AG04450 (cell line): ENCODE data around the gene PRKG1. TPM values are rescaled to one million over a fixed set of nuclear protein-coding genes. Genes with fewer than 3 reads are reported as not detected.

Experiments used
- CTCF ChIA-PET: fragments of 300-600, 350-600 bp; formaldehyde crosslinking; extraction: SDS; loops from one replicate; lab custom pipeline; 2022; ENCODE audit warnings: antibody characterized with exemption, inconsistent platforms; lab: Charles Lee
- POLR2A ChIA-PET: fragments of 350-600 bp; formaldehyde crosslinking; extraction: SDS; loops from one replicate; lab custom pipeline; 2021; ENCODE audit warnings: antibody characterized with exemption, inconsistent platforms; lab: Yijun Ruan, JAX
- DNase-seq: peaks from one replicate; pipeline ENCODE4 v3.0.0-alpha.2; 2011; ENCODE audit warnings: low read depth, low spot score
- H3K27ac ChIP-seq: one replicate; pipeline ENCODE4 v1.5.1; 2012; ENCODE audit warnings: low read depth, low read length, control low read depth
- H3K27me3 ChIP-seq: one replicate; pipeline ENCODE4 v1.6.0; 2012; ENCODE audit warnings: low read length; ENCODE audit not compliant: control insufficient read depth, insufficient read depth
- H3K4me3 ChIP-seq: 2 replicates; pipeline ENCODE4 v1.5.1; 2011; ENCODE audit warnings: mild to moderate bottlenecking, low read depth, low read length, control low read depth
- H3K9me3 ChIP-seq: 2 replicates; pipeline ENCODE4 v1.5.1; 2012; ENCODE audit warnings: low read length; ENCODE audit not compliant: control insufficient read depth, insufficient read depth
- polyA plus RNA-seq: library from polyadenylated mRNA; depleted of rRNA; stranded (reverse); fragments of >200 nt; gene quantifications from 2 replicates; pipeline ENCODE4 v1.2.3, GENCODE V29; 2011
- TF ChIP-seq, protein P1 (sequence below): IDR thresholded peaks from 2 replicates; pipeline ENCODE4 v1.5.1; 2011; ENCODE audit warnings: low read depth, low read length, control low read depth, inconsistent platforms

Gene PRKG1
- polyA plus RNA-seq, 1 experiment, result 19.0 TPM

DNA sequence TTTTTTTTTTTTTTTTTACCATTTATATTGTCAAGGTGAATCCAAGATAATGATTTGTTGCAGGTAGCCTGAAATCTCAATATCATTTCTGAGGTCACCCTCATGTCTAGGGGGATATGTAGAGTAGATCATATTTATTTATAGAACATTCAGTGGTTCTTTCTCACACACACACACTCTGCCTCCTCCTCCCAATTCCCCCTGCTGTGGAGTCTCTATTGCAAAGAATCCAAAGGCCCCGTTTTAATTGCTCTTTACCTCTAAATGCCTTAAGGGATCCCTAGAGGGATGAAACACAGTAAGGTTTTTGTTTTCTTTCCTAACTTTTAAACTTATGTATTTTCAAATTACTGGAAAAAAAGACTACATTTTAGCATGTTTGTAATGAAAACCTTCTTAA is 170.0 kb downstream of the PRKG1 start:
- H3K9me3 ChIP-seq, result no peaks in the 10 kb centered on the region
- DNase-seq, result no peak
- H3K4me3 ChIP-seq, result no peak overlapping the region
- H3K27ac ChIP-seq, result no peak overlapping the region
- TF ChIP-seq, protein P1, sequence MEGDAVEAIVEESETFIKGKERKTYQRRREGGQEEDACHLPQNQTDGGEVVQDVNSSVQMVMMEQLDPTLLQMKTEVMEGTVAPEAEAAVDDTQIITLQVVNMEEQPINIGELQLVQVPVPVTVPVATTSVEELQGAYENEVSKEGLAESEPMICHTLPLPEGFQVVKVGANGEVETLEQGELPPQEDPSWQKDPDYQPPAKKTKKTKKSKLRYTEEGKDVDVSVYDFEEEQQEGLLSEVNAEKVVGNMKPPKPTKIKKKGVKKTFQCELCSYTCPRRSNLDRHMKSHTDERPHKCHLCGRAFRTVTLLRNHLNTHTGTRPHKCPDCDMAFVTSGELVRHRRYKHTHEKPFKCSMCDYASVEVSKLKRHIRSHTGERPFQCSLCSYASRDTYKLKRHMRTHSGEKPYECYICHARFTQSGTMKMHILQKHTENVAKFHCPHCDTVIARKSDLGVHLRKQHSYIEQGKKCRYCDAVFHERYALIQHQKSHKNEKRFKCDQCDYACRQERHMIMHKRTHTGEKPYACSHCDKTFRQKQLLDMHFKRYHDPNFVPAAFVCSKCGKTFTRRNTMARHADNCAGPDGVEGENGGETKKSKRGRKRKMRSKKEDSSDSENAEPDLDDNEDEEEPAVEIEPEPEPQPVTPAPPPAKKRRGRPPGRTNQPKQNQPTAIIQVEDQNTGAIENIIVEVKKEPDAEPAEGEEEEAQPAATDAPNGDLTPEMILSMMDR, result no peak
- ChIA-PET CTCF (no interaction called here), POLR2A (no interaction called here)
- H3K27me3 ChIP-seq, result no peaks in the 10 kb centered on the region

DNA sequence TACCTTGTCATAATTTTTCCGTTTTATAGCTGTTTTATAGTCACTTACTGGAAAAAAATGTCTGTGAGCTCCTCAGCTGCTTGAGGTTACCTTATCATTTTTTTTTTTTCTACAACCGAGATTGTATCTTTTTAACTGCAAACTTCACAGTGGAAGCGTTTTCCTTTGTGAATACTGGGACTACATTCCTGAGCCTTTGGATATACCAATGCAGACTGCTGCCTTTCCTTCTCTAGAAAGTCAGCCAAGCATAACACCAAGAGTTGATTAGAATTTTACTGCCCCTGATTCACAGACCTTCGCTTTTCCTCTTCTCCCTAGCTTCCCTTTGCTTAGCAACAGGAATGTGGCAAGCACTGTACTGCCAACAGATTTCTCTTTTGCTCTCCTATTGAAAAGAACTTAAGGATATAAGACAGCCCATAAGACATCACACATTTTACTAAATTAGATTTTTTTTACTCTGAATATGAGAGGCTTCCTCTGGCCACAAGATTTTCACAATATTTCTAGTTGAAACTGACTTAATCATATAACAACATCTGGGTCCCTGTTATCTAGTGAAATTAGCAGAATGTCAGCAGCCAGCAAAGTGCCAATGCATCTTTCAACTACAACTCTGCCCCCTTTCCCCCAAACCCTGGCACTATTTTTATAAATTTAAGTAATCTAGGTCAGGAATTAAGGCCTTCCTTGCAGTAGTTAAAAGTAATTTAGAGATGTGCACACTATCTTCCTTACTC is 170.6 kb downstream of the PRKG1 start:
- CTCF ChIA-PET, result no interaction called here
- TF ChIP-seq, protein P1, result no peak
- peak; percentile 10 for DNase-seq
- Histone ChIP-seq H3K4me3 (no peak overlapping the region), H3K27me3 (no peaks in the 10 kb centered on the region), H3K27ac (no peak overlapping the region), H3K9me3 (no peaks in the 10 kb centered on the region)
- POLR2A ChIA-PET, result no interaction called here

DNA sequence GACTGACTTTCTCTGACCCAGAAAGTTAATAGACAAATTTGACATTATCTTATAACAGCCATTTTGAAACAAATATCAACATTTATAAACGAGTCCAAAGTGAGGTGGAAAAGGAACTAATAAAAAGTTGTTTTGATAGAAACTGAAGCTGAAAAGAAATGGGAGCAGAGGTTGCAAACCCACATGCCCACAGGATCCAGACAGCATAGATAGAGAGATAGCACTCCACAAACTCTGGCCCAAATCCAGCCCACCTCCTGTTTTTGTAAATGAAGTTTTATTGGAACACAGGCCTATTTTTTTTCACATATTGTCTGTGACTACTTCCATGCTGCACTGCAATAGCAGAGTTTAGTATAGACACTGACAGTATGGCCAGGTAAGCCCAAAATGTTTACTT is 171.9 kb downstream of the PRKG1 start:
- Histone ChIP-seq H3K4me3 (no peak overlapping the region), H3K9me3 (no peaks in the 10 kb centered on the region), H3K27ac (no peak overlapping the region), H3K27me3 (no peaks in the 10 kb centered on the region)
- TF ChIP-seq, protein P1, result no peak
- ChIA-PET POLR2A (no interaction called here), CTCF (interaction anchor here (1.2 kb wide), 1 partner anchor 970 kb away, joined by 3 read pairs; no protein-coding TSS in a partner anchor)
- no peak for DNase-seq

DNA sequence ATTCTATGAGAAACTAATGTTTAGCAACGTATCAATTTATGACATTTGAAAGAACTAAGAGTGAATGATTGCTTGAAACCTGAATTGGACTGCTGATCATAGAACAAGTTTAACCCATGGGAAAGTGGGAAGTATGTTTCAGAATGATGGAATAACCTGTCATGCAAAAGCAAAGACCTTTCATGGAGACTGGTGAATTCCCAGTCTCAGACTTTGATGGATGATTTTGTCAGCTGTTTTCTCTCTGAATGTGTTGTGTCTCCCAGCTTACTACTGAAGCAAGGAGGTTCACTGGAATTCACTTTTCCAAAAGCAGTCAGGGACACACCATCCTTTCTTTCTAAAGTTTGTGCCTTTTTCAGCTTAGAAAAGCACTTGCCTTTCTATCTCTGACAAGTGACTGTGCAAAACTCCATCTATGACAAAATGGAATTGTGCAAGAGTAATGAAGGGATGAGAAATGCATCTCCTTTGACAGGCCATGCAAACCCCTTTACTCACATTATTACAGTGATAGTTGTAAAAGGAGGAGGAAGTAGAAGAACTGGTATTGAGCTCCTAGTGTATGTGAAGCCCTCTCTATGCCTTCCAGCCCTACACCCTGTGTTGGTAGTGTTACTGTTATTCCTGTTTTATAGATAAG is 176.1 kb downstream of the PRKG1 start:
- no peak overlapping the region for H3K27ac ChIP-seq
- TF ChIP-seq, protein P1, result no peak
- DNase-seq, result no peak
- ChIA-PET CTCF (no interaction called here), POLR2A (interaction anchor here (0.5 kb wide), 1 partner anchor 1606 kb away, joined by 3 read pairs; no protein-coding TSS in a partner anchor)
- no peaks in the 10 kb centered on the region for H3K9me3 ChIP-seq
- no peaks in the 10 kb centered on the region for H3K27me3 ChIP-seq
- no peak overlapping the region for H3K4me3 ChIP-seq

DNA sequence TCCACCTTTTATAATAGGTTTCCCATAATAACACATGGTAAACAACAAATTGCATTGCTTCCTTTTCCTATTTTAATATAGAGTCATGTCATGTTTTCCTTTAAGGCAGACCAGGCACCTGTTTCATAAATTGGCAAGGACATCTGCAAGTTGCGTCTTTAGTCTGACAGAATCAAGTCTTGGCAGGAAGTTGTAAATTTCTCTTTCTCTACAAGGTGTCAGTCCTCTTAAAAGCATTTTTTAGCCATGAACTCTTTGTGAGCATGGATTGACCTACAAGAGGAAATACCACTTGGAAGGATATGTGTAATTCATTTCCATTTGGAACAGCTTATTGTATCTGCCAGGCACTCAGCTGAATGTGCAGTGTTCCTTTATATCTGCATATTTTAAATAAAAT is 176.8 kb downstream of the PRKG1 start:
- TF ChIP-seq, protein P1, result no peak
- Histone ChIP-seq H3K27me3 (no peaks in the 10 kb centered on the region), H3K27ac (no peak overlapping the region), H3K9me3 (no peaks in the 10 kb centered on the region), H3K4me3 (no peak overlapping the region)
- CTCF ChIA-PET, result no interaction called here
- DNase-seq, result no peak
- POLR2A ChIA-PET, result no interaction called here
